GM12875 (cell line): ENCODE data around the gene TIGD6.
"Not testable (repeated sequence)": the region's sequence is repeated elsewhere in the genome, so short reads cannot be mapped to it uniquely, and the experiment has no call there.

Experiments used
- H3K4me3 ChIP-seq: one replicate; pipeline ENCODE4 v1.5.1; 2011; ENCODE audit warnings: low read depth, low read length, control low read depth
- TF ChIP-seq, protein P1 (sequence below): IDR thresholded peaks from 2 replicates; pipeline ENCODE4 v1.5.1; 2011; ENCODE audit warnings: low read depth, mild to moderate bottlenecking, control low read depth, inconsistent platforms, low read length, moderate library complexity, borderline replicate concordance; ENCODE audit not compliant: insufficient read depth

The TIGD6 gene

GRCh38 chr5:149953436-149954121, 46.9 kb downstream of the TIGD6 start:
- TF ChIP-seq, protein P1, sequence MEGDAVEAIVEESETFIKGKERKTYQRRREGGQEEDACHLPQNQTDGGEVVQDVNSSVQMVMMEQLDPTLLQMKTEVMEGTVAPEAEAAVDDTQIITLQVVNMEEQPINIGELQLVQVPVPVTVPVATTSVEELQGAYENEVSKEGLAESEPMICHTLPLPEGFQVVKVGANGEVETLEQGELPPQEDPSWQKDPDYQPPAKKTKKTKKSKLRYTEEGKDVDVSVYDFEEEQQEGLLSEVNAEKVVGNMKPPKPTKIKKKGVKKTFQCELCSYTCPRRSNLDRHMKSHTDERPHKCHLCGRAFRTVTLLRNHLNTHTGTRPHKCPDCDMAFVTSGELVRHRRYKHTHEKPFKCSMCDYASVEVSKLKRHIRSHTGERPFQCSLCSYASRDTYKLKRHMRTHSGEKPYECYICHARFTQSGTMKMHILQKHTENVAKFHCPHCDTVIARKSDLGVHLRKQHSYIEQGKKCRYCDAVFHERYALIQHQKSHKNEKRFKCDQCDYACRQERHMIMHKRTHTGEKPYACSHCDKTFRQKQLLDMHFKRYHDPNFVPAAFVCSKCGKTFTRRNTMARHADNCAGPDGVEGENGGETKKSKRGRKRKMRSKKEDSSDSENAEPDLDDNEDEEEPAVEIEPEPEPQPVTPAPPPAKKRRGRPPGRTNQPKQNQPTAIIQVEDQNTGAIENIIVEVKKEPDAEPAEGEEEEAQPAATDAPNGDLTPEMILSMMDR = no peak

DNA sequence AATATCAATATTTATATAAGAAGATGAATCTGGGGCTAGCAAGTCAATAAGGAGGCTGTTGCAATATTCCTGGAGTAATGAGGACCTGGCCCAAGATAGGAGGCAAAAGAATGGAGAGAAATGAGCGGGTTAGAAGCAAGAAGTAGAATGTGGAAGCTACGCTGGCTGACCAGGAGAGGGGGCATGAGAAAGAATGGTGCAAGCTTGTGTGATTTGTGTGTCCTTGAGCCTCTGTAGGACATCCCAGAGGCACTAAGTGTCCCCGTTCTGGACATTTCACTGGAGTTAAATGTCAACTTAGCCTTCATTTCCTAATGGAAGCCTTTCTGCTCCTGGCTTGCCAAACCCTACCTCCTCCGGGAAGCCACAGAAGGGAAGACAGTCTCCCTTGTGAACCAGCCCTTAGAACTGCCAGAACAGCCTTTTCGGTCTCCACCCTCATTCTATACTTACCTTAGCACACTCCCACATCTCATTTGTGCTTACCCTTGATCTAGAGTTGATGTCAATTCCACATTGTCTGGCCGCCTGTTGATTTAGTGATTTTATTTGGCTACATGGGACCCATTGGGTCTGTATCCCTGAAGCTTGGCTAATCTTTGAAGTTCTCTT, 49.2 kb downstream of the TIGD6 start:
- TF ChIP-seq, protein P1 = no peak
- H3K4me3 ChIP-seq = no peak overlapping the region

More at GRCh38 chr5:149953436-149954121, 46.9 kb downstream of the TIGD6 start:
- no peak overlapping the region for H3K4me3 ChIP-seq

DNA sequence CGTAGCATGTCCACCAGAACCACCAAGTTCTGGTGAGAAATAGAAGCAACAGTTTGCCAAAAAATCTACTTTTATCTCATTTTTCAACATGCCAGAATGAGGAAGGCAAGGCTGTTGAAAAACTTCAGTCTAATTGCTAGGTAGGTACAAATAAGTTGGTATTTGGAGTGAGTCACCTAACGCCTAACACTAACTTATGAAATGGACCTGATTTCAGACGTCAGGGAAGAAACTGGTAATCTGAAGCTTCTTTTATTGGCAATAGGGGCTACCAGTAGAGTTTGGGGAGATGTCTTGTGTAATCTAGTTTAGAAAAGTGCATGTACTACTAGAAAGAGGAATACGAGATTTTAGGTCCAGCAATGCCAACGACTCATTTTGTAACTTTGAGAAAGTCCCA, 51.5 kb downstream of the TIGD6 start:
- TF ChIP-seq, protein P1 = no peak
- no peak overlapping the region for H3K4me3 ChIP-seq

DNA sequence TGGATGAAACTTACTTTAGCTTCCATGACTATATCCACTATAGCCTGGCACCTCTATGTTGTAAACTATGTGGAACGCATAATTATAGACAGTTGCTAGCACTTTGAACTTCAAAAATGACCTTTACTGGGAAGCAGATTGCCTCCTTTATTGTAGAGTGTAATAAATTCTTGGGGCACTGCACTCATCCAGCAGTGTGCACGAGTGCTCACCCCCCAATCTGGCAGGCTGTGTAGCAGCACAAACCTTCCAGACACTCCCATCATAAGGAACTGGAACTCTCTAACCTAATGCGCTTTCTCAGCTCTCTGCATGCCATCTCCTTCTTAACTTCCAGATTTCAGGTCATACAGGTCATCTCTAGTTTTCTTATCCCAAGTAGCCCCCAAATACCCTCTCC, 54.3 kb downstream of the TIGD6 start:
- no peak overlapping the region for H3K4me3 ChIP-seq
- TF ChIP-seq, protein P1 = no peak

GRCh38 chr5:149944666-149945065, 55.8 kb downstream of the TIGD6 start, which contains the start of gene PDE6A:
Gene PDE6A (minus strand): TSS chr5:149944793. CDS start chr5:149944673, 120 bp downstream.
- no peak within 1 kb of the TSS for H3K4me3 ChIP-seq
- TF ChIP-seq, protein P1 = no peak

- H3K4me3 ChIP-seq = not testable (repeated sequence)
Measured at GRCh38 chr5:149943177-149943949, 57.1 kb downstream of the TIGD6 start.
